MV-4-11 (cell line): ENCODE data around the gene SCAND1.
A peak's percentile ranks its signal among the peaks of the same experiment; 100 is the strongest.
"Not testable (repeated sequence)": the region's sequence is repeated elsewhere in the genome, so short reads cannot be mapped to it uniquely, and the experiment has no call there.

Experiments used
- DNase-seq: peaks from one replicate; lab custom pipeline; 2025; lab: John Stamatoyannopoulos, UW

SCAND1 gene

DNA sequence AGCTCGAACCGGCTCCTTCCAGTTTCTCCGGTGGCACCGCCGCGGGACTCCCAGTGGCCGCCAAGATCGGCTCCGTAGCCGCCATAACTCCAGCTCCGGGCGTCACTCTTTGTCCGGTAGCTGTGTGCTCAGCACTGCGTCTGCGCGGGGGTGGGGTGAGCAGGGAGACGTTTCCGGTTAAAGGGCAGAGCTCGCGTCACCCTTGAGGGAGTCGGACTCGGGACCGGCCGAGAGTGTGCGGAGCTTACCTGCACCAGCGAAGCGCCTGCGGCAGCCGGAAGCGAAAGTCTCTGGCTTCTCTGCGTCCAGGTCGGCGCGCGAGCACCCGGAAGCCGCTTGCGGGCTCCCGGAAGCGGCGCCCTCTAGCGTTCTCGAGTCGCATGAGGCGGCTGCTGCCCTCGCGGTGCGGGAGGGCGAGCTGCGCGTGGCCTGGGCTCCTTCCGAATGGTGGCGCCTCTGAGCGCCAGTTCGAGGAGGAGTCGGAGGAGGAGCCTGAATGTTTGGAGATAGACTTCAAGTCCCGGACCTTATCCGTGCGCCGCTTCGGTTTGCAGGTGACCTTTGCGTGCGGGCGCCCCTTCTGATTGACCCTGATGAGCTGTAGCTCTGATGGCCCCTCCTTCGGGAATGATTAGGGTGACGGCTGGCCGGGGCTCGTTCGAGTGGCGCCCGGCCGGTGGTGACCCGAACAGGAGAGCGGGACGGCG lies at the start of gene SCAND1:
SCAND1 (minus strand) TSS at position 303 of the 707 bp plus-strand sequence; CDS start at position 85, 218 bp downstream.
- peak; percentile 95 for DNase-seq

GRCh38 chr20:36004045-36004444 lies 49.7 kb upstream of the SCAND1 start:
- peak; percentile 59 for DNase-seq

DNA sequence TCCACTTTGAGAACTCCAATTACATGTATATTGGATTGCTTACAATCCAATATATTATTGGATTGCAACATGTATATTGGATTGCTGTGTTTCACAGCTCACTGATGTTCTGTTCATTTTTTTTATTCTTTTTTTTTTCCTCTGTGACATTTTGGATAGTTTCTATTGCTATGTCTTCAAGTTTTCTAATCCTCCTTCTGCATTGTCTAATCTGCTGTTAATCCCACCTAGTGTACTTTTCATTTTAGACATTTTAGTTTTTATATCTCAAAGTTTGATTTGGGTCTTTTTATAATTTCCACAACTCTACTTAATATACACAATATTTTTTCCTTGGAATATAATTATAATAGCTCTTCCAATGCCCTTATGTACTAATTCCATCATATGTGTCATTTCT lies 48.6 kb upstream of the SCAND1 start:
- DNase-seq: no peak

- DNase-seq: not testable (repeated sequence)
Measured at GRCh38 chr20:36001331-36001730, 47.0 kb upstream of the SCAND1 start.

GRCh38 chr20:35996492-35996891 lies 42.2 kb upstream of the SCAND1 start:
- DNase-seq: not testable (repeated sequence)

DNA sequence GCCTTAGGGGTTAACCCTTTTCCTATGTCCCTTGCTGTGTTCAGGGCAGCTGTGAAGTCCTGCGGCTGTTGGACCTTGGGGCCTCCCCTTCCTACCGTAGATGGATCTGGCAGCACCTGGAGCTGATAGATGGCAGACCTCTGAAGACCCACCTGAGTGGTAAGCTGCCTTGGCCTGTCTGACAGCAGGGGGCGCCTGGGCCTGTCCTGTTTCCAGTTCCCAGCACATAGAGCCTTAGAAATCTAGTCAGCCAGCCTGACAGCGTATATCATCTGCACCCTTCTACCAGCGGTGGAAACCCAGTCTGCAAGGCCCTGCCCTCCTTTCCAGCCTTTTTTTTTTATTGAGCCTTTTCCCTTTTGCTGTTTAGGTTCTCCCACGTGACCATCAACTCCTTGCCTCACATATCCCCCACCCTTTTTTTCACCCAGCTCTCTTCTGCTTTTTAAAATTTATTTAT lies 40.7 kb upstream of the SCAND1 start:
- peak; percentile 63 for DNase-seq

DNA sequence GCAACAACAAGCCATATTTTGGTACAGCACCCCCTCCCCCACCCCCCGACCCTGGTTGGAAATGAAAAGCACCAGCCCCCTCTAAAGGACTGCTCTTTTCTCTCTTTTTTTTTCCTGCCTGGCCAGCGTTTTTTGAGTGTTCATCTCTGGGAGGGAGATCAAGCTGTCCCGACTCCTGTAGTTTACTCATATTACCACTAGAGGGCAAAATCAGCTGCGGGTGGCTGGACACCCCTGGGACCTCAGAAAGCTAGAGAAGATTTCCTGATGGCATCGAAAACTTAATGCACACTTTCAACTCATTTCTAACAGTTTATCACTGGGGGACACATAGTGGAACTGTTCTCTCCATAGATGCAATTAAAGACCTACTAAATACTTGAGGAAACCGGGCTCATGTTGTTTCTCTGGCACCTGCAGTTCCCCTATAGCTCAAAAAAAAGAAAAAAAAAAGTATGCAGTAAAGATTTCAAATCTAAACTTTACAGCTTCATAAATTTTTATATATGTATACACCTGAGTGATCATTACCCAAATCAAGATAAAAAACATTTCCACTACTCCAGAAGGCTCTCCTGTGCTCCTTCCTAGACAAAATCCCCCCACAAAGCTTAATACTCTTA lies 38.5 kb upstream of the SCAND1 start:
- DNase-seq: peak; percentile 39

GRCh38 chr20:35991142-35991771 lies 37.0 kb upstream of the SCAND1 start:
- no peak for DNase-seq

- DNase-seq: no peak
Measured at GRCh38 chr20:35988910-35989463, 34.7 kb upstream of the SCAND1 start.

GRCh38 chr20:35985806-35986205 lies 31.5 kb upstream of the SCAND1 start:
- no peak for DNase-seq

- DNase-seq: no peak
Measured at GRCh38 chr20:35984382-35984781, 30.1 kb upstream of the SCAND1 start.

- DNase-seq: peak; percentile 35
Measured at GRCh38 chr20:35981969-35982368, 27.7 kb upstream of the SCAND1 start.

DNA sequence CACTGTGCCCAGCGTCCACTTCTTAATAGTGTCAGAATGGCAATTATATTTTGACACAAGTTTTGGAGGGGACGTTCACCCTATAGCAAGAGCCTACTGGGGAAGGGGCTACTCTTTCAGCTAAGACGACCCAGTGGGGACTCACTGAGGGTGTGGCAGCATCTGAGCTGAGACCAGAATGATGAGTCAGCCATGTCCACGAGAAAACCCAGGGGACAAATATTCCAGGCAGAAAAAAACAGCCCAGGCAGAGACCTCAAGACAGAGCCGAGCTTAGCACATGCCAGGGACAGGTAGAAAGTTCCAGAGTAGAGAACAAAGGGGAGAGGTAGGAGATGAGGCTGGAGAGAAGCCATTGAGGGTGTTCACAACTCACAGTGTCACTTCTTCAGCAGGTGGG lies 25.2 kb upstream of the SCAND1 start:
- DNase-seq: no peak

- peak; percentile 71 for DNase-seq
Measured at GRCh38 chr20:35978041-35978513, 23.8 kb upstream of the SCAND1 start.

DNA sequence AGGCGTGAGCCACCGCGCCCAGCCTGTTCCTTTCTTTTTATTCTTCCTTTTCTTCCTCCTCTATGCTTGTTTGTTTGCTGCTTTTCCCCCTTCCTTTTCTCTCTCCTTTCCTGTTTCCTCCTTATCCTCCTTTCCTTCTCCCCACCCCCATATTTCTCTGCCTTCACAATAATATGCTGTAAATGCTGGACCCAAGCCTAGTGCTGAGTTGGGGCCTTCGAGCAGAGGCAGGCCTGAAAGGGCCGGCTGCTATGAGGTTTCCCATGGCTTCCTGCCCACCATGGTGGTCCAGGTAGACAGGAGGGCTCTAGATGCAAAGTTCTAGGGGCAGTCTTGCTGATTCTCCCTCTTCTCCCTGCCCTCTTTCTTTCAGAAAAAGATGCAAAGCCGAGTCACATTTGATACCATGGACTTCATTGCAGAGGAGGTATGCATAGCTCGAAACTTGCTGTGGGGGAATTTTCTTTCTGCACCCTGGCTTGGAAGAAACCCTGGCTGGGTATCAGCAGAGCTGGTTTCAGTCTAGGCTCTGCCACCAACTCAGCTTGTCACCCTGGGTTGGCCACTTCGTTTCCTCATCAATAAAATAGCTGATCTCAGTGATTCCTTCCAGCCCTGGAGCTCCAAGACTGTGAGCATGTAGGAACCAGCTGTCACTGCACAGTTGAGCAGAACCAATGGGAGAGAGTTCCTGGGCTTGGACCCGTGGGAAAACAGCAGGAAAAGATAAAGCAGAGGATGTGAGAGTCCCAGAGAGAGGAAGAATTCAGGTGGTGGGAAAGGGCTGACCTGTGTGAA lies 21.5 kb upstream of the SCAND1 start:
- no peak for DNase-seq

DNA sequence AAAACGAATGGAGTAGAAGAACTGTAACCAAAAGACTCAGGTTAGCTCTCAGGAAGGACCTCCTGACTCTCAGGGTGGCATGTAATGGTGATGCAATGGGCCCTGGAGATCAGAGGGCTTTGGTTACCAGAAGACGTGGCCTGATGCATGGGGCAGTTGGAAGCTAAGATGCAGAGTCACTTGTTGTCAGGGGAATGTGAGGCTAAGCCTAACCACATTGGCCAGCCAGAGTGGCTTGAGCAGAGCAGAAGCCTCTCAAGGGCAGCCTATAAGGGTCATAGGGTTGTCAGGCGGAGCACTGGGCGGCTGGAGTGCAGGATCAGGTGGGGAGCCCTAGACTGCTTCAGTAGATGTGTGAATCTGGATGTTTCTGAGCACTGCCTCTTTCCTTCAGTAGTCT lies 20.0 kb upstream of the SCAND1 start:
- DNase-seq: peak; percentile 10

GRCh38 chr20:35972462-35972861 lies 18.2 kb upstream of the SCAND1 start:
- DNase-seq: no peak

GRCh38 chr20:35971981-35972380 lies 17.7 kb upstream of the SCAND1 start:
- no peak for DNase-seq

DNA sequence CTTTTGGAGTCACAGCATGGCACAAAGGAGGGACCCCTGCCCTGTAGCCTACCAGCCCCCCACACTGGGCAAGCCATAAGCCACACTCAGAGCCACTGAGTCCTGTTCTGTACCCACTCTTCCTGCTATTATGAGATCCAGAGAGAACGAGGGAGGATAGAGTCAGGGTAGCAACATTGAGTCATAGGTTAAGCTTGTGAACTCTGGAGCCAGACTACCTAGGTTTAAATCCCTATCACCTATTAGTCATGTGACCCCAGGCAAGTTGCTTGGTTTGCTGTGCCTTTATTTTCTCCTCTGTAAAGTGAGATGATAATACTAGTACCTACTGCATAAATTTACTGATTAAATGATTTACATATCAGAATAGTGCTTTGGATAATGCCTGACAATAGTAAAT lies 14.6 kb upstream of the SCAND1 start:
- no peak for DNase-seq

DNA sequence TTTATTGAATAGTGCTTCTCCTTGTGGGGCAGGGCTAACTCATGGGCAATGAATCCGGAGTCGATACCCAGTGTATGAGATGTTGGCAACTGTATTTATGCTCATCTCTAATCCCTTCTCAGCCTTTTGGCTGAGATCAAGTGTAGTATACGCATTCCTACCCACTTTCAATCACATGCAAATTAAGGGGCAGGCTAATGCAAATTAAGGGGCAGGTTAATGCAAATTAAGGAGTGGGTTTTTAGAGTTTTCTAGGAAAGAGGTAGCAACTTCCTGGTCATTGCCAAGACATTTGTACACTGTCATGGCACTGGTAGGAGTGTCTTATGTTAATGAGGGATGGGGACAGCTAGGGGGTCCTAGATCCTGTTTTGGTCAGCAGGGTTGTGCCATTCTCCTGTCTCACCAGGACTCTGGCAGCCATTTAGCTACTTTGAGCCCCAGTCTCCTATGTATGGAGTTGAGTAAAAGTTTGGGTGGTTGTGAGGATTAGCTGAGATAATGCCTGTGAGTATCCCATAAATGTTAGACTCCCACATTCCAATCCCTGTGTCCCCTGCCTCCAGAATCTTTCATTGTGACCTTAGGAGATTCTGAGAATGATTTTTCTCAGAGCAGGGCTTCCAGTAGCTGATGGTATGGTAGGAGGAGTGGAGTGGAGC lies 13.8 kb upstream of the SCAND1 start, which contains the start of gene CNBD2:
CNBD2 (plus strand) TSS at position 612 of the 662 bp plus-strand sequence. CDS start 173 bp downstream, outside the sequence.
- DNase-seq: no peak

- DNase-seq: no peak
Measured at GRCh38 chr20:35963878-35964277, 9.6 kb upstream of the SCAND1 start.
